Activated T-cell treated with anti-CD3 and anti-CD28 coated beads, Interleukin-2, amount 50 U/mL, for 48 hours (primary cell): ENCODE measurements around the gene MOB3C.

Experiments
- DNase-seq, 2 experiments: peaks; one replicate each; pipeline ENCODE4 v3.0.0-alpha.2; 2020

Gene MOB3C

DNA sequence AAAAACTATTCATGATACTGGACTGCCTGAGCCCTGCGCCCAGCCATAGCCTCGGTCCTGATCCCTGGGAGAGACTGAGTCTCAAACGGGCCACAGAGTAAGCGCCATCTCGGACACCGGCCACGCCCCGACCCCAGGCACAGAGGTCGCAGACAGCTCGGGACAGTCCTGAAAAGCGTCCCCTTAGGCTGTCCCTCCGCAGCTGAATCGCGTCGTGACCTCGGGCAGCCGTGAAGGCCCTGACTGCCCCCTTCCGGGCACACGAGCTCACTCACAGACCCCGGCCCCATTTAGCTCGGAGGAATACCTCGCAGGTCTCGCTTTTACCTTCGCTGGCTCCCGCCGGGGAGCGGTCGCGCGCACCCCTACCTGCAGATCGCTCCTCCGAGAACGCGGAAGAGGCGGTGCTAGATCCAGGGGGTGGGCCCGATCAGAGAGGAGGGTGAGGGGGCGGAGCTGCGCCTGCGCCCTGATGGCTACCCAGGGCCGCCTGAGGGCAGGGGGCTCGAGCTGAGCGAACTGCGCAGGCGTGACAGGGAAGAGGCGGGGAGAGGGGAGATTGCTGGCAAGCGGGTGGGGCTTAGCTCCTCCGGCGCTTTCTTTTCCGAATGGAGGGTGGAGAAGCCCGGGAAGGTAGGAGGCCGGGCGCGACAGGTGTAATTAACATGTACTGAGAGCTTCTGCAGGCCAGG, 12.6 kb downstream of the MOB3C start, which contains the start of gene MKNK1:
Gene MKNK1, minus strand, starts transcription at position 411 of the 692 bp plus-strand sequence. CDS start 20,941 bp downstream, outside the sequence.
- peak; percentile 97 to 98 for DNase-seq

GRCh38 chr1:46603481-46603857, 13.1 kb downstream of the MOB3C start:
- DNase-seq: no peak

- no peak for DNase-seq
Measured at GRCh38 chr1:46601257-46602007, 15.2 kb downstream of the MOB3C start.

- DNase-seq: no peak
Measured at GRCh38 chr1:46599059-46599970, 17.3 kb downstream of the MOB3C start.

DNA sequence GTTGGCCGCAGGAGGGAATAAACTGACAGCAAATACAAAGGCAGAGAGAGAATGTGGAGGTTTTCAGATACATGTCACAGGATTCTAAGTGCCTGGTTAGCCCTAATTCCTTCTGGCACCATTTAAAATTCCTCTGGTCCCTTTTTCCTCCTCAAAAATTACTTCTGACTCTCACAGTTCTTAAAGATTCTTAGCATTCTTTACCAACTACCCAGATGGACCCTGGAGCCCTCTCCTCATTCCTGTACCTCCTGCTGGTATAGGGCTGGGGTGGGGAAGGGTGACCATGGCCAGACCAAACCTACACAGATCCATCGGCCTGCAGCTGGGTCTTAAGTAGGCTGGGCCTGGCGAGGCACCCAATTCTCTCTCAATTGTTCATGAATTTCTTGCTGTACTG, 19.8 kb downstream of the MOB3C start:
- no peak for DNase-seq

DNA sequence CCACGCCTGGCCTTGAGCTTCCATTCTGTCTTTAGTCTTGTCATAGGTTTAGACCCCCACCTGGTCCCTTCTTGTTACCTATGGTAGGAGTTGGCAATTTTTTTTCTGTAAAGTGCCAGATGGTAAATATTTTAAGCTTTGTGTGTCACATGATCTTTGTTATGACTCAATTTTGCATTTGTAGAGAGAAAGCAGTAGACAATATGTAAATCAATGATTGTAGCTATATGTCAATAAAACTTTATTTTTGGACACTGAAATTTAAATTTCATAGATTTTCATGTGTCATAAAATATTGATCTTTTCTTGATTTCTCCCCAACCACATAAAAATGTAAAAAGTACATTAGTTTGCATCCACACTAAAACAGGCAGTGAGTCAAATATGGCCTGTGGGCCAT, 20.6 kb downstream of the MOB3C start:
- DNase-seq: no peak

DNA sequence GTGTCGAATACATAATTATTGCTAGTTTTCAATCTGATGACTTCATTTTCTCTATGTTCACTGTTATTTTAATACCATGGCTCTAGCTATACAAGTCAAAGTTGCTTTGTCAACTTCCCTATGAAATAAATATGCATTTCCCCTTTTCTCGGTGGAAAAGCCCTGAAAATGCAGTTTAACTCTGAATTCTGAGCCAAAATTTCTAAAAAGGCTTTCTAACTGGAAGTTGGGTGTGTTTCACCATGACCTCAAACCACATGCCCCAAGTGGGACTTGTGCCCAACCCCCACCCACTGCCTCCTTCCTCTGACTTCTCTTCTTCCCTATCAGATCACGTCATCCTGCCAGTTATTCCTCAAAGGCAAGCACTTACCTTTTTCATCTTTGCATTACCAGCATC, 21.5 kb downstream of the MOB3C start:
- DNase-seq: no peak

- no peak for DNase-seq
Measured at GRCh38 chr1:46594063-46594462, 22.5 kb downstream of the MOB3C start.

DNA sequence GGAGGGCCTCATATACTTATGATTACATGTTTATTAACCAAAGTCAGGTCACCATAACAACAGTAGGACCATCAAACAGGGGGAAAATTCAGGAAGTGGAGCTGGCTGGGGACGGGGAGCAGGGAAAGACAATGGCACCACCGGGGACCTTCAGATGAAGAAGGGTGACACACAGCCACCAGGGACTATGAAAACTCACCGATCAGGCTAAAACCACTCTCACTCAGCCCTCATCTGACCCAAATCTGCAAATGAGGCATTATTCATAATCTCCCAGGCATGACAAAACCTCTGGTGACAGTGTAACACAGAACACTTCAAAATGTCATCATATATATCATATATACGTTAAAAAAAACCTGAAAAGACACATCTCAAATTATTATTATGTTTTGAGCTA, 23.8 kb downstream of the MOB3C start:
- DNase-seq: no peak

DNA sequence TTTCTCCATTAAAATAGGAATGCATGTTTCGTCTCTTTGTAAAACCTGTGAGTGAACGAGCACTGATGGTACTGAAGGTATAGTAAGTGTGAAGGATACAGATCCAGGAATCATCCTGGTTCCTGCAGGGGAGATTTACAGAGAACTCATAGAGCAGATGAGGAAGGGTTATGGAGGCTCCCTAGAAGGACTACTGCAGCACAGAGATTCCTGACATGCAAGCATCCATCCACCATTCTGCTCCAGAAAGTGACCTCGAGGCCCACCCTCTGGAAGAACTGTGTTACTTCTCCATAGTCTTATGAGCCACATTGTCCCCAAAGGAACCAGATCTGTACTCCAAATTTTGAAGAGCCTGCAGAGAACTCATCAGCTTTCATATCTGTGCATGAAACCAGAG, 27.1 kb downstream of the MOB3C start:
- DNase-seq: no peak

GRCh38 chr1:46587069-46587468, 29.5 kb downstream of the MOB3C start:
- no peak for DNase-seq

- DNase-seq: no peak
Measured at GRCh38 chr1:46585312-46585938, 31.2 kb downstream of the MOB3C start.

GRCh38 chr1:46583494-46583893, 33.1 kb downstream of the MOB3C start:
- no peak for DNase-seq

GRCh38 chr1:46582972-46583371, 33.6 kb downstream of the MOB3C start:
- DNase-seq: no peak

- peak; percentile 40 to 53 for DNase-seq
Measured at GRCh38 chr1:46581681-46582455, 34.7 kb downstream of the MOB3C start.

GRCh38 chr1:46580140-46580903, 36.3 kb downstream of the MOB3C start:
- no peak for DNase-seq

GRCh38 chr1:46577671-46578070, 38.9 kb downstream of the MOB3C start:
- DNase-seq: no peak

- no peak for DNase-seq
Measured at GRCh38 chr1:46576596-46576995, 40.0 kb downstream of the MOB3C start.

GRCh38 chr1:46575778-46576177, 40.8 kb downstream of the MOB3C start:
- no peak for DNase-seq

- DNase-seq: no peak
Measured at GRCh38 chr1:46575300-46575699, 41.3 kb downstream of the MOB3C start.

GRCh38 chr1:46571691-46572225, 44.9 kb downstream of the MOB3C start:
- no peak for DNase-seq
